Ovary (tissue), 3 donors: ENCODE measurements around the gene MEF2C.

Experiments
- POLR2A ChIP-seq: fragments of 450-650 bp; IDR thresholded peaks from one replicate; pipeline ENCODE4 v1.6.1; 2017; ENCODE audit warnings: antibody characterized with exemption, mild to moderate bottlenecking, moderate library complexity
- TF ChIP-seq, protein P1 (sequence below), 3 donors: fragments of 450-650 bp in 2 of 3; fragments of 200-600 bp in 1 of 3; IDR thresholded peaks; one replicate each; pipeline versions ENCODE4 v1.5.1 to v1.8.0; 2016 to 2022; ENCODE audit warnings: antibody characterized with exemption in 3 of 3, mild to moderate bottlenecking in 1 of 3
- donor health status: DM: no; HTN: no; CAD: no.

DNA sequence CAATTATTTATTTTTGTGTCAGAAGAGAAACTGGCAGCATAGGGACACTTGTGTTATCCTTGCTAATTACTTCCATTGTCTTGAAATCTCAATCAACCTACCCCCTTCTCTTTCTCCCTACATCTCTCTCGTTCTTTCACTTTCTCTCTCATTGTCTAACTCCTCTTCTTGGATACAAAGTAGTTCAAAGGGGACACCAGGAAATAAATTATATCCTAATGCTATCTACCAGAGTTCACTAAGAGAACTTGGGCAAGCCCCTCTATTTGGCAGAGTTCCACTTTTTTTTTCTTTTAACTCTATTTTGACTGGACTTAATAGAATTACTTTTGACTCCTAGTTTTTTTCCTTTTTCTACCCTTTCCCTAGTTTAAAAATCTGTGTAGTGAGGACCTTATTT lies 102.2 kb downstream of the MEF2C start:
- TF ChIP-seq, protein P1, sequence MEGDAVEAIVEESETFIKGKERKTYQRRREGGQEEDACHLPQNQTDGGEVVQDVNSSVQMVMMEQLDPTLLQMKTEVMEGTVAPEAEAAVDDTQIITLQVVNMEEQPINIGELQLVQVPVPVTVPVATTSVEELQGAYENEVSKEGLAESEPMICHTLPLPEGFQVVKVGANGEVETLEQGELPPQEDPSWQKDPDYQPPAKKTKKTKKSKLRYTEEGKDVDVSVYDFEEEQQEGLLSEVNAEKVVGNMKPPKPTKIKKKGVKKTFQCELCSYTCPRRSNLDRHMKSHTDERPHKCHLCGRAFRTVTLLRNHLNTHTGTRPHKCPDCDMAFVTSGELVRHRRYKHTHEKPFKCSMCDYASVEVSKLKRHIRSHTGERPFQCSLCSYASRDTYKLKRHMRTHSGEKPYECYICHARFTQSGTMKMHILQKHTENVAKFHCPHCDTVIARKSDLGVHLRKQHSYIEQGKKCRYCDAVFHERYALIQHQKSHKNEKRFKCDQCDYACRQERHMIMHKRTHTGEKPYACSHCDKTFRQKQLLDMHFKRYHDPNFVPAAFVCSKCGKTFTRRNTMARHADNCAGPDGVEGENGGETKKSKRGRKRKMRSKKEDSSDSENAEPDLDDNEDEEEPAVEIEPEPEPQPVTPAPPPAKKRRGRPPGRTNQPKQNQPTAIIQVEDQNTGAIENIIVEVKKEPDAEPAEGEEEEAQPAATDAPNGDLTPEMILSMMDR (IDR thresholded peaks at IDR 0.05), result no peak
- TF ChIP-seq POLR2A, result no peak
